HL-60 (cell line): Measurements from ENCODE around the gene ARRDC5.
"Not testable (repeated sequence)": the region's sequence is repeated elsewhere in the genome, so short reads cannot be mapped to it uniquely, and the experiment has no call there.

Experiments used
- DNase-seq, 2 experiments: peaks; one replicate each; pipeline ENCODE4 v3.0.0-alpha.2; 2010 to 2020; ENCODE audit warnings: low read depth in 1 of 2, low spot score in 1 of 2
- H3K27ac ChIP-seq: fragments of 250-450 bp; sonication (Bioruptor Pico); replicated peaks from 2 replicates; pipeline ENCODE4 v1.5.1; 2020; ENCODE audit warnings: mild to moderate bottlenecking, moderate library complexity
- H3K27me3 ChIP-seq: fragments of 250-450 bp; sonication (Bioruptor Pico); 2 replicates; pipeline ENCODE4 v1.5.1; 2021; ENCODE audit warnings: mild to moderate bottlenecking, moderate library complexity; ENCODE audit not compliant: insufficient read depth, poor library complexity, severe bottlenecking
- H3K4me3 ChIP-seq: replicated peaks from 2 replicates; pipeline ENCODE4 v1.5.1; 2011; ENCODE audit warnings: mild to moderate bottlenecking, control low read depth, low read length; ENCODE audit not compliant: insufficient read depth
- CTCF ChIP-seq: IDR thresholded peaks from one replicate; pipeline ENCODE4 v1.5.1; 2011; ENCODE audit warnings: low read length, control low read depth, inconsistent platforms; ENCODE audit not compliant: insufficient read depth
- GABPA ChIP-seq: IDR thresholded peaks from 2 replicates; pipeline ENCODE4 v1.6.1; 2012; ENCODE audit warnings: low read depth
- POLR2AphosphoS5 ChIP-seq: IDR thresholded peaks from 2 replicates; pipeline ENCODE4 v1.6.1; 2012; ENCODE audit warnings: low read depth
- REST ChIP-seq: IDR thresholded peaks from 2 replicates; pipeline ENCODE4 v1.6.1; 2012; ENCODE audit warnings: low read depth; ENCODE audit not compliant: insufficient replicate concordance
- SPI1 ChIP-seq: IDR thresholded peaks from 2 replicates; pipeline ENCODE4 v1.6.1; 2012; ENCODE audit warnings: low read depth, mild to moderate bottlenecking, borderline replicate concordance
- long read RNA-seq: library from polyadenylated mRNA; unstranded; transcript quantifications from one replicate; pipeline ENCODE4 v2.0.0, GENCODE V29; 2020

The ARRDC5 gene
- long read RNA-seq = 0 reads

GRCh38 chr19:4902796-4903195 is at the start of gene ARRDC5:
ARRDC5 (minus strand) TSS chr19:4902896; CDS start chr19:4902825, 71 bp downstream.
- no peak for DNase-seq
- no peak within 1 kb of the TSS for H3K4me3 ChIP-seq
- no peak for TF ChIP-seq REST
- no peak for TF ChIP-seq CTCF
- TF ChIP-seq SPI1 = no peak
- TF ChIP-seq GABPA = no peak
- TF ChIP-seq POLR2AphosphoS5 = no peak
- peak within 1 kb of the TSS; percentile 77 for H3K27ac ChIP-seq
- no peaks in the 10 kb centered on the region for H3K27me3 ChIP-seq

- TF ChIP-seq SPI1 (no peak), GABPA (no peak), POLR2AphosphoS5 (no peak), CTCF (no peak), REST (no peak)
- no peak overlapping the region for H3K27ac ChIP-seq
- H3K4me3 ChIP-seq = no peak overlapping the region
- no peak for DNase-seq
- no peaks in the 10 kb centered on the region for H3K27me3 ChIP-seq
Measured at GRCh38 chr19:4951656-4952055, 49.0 kb upstream of the ARRDC5 start.

GRCh38 chr19:4950650-4951049 is 48.0 kb upstream of the ARRDC5 start:
- not testable (repeated sequence) for H3K27ac ChIP-seq

GRCh38 chr19:4941638-4942169 is 39.0 kb upstream of the ARRDC5 start:
- DNase-seq, H3K27me3 ChIP-seq, H3K4me3 ChIP-seq, H3K27ac ChIP-seq: not testable (repeated sequence)

More at GRCh38 chr19:4950650-4951049, 48.0 kb upstream of the ARRDC5 start:
- not testable (repeated sequence) for H3K27me3 ChIP-seq, DNase-seq, H3K4me3 ChIP-seq

- TF ChIP-seq CTCF (no peak), POLR2AphosphoS5 (no peak), GABPA (no peak), SPI1 (no peak), REST (no peak)
- Histone ChIP-seq H3K27me3 (no peaks in the 10 kb centered on the region), H3K27ac (no peak overlapping the region), H3K4me3 (no peak overlapping the region)
- no peak for DNase-seq
Measured at GRCh38 chr19:4939466-4939865, 36.8 kb upstream of the ARRDC5 start.

- not testable (repeated sequence) for H3K27me3 ChIP-seq, H3K4me3 ChIP-seq, DNase-seq, H3K27ac ChIP-seq
Measured at GRCh38 chr19:4938461-4938860, 35.8 kb upstream of the ARRDC5 start.
